Gastrocnemius medialis (tissue), 4 donors: ENCODE results near the gene PMS2.

Source experiments
- POLR2A ChIP-seq, 2 donors: fragments of 450-650 bp; IDR thresholded peaks; one replicate each; pipeline ENCODE4 v1.6.1; 2017; ENCODE audit warnings: antibody characterized with exemption in 2 of 2, mild to moderate bottlenecking in 2 of 2, moderate library complexity in 2 of 2
- TF ChIP-seq, protein P1 (sequence below), 5 experiments: fragments of 450-650 bp in 3 of 5; fragments of 200-600 bp in 2 of 5; sonication (generic) in 2 of 5; IDR thresholded peaks in 4 of 5; conservative IDR thresholded peaks in 1 of 5; 1 replicate in 4 of 5; 2 replicates in 1 of 5; pipeline ENCODE4 v1.5.1; 2016 to 2019; ENCODE audit warnings: antibody characterized with exemption in 5 of 5, mild to moderate bottlenecking in 3 of 5, moderate library complexity in 3 of 5

DNA sequence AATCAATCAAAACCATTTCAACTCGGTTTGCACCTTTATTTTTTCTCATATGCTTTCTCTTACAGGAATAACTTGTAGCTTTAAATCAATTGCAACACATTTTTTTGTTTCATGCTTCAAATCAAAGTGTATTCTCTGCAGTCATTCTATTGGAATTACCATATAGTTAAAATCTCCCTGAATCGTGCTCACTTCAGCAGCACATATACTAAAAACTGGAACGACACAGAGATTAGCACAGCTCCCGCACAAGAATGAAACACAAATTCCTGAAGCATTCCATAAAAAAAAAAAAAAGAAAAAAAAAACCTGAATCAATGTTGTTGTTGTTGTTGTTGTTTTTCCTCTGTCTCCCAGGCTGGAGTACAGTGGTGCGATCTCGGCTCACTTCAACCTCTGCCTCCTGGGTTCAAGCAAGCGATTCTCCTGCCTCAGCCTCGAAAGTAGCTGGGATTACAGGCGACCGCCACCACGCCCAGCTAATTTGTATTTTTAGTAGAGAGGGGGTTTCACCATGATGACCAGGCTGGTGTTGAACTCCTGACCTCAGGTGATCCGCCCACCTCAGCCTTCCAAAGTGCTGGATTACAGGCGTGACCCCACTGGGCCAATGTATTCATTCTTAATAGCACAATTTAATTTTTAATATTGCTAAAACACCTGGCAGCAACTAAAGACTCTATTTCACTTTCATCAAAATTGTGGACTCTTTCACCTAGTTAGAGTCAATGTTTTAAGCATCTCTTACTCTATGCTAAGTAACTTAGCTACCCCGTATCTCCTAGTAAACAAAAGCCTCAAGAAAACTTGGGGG lies 48.7 kb upstream of the PMS2 start:
- TF ChIP-seq, protein P1, sequence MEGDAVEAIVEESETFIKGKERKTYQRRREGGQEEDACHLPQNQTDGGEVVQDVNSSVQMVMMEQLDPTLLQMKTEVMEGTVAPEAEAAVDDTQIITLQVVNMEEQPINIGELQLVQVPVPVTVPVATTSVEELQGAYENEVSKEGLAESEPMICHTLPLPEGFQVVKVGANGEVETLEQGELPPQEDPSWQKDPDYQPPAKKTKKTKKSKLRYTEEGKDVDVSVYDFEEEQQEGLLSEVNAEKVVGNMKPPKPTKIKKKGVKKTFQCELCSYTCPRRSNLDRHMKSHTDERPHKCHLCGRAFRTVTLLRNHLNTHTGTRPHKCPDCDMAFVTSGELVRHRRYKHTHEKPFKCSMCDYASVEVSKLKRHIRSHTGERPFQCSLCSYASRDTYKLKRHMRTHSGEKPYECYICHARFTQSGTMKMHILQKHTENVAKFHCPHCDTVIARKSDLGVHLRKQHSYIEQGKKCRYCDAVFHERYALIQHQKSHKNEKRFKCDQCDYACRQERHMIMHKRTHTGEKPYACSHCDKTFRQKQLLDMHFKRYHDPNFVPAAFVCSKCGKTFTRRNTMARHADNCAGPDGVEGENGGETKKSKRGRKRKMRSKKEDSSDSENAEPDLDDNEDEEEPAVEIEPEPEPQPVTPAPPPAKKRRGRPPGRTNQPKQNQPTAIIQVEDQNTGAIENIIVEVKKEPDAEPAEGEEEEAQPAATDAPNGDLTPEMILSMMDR (IDR thresholded peaks at IDR 0.05 in 4 of 5, conservative IDR thresholded peaks at IDR 0.05 in 1 of 5), result no peak
- TF ChIP-seq POLR2A (IDR thresholded peaks at IDR 0.05), result no peak
